Measurements from ENCODE around the gene RAB3IP.
"Not testable (repeated sequence)": the region's sequence is repeated elsewhere in the genome, so short reads cannot be mapped to it uniquely, and the experiment has no call there.

Gene RAB3IP

DNA sequence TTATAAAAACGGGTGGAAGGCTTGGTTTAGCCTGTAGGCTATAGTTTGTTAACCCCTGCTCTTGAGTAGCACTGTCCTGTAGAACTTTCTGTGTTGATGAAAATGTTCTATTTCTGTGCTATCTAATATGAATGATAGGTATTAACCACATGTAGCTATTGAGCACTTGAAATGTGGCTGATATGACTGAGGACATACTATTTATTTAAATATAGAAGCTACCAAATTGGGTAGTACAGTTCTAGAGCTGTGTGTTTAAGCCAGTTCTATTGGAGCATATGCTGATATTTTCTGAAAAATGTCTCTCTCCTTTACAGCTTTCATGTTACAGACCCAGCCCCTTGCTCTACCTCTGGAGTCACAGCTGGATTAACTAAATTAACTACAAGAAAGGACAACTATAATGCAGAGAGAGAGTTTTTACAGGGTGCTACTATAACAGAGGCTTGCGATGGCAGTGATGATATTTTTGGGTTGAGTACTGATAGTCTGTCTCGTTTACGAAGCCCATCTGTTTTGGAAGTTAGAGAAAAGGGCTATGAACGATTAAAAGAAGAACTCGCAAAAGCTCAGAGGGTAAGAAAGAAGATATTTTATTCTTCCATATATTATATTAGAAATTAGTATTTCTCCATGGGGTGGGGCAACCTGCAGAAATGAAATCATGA is 17.6 kb downstream of the RAB3IP start:
- no peak for DNase-seq (ENCODE audit: low read depth)

DNA sequence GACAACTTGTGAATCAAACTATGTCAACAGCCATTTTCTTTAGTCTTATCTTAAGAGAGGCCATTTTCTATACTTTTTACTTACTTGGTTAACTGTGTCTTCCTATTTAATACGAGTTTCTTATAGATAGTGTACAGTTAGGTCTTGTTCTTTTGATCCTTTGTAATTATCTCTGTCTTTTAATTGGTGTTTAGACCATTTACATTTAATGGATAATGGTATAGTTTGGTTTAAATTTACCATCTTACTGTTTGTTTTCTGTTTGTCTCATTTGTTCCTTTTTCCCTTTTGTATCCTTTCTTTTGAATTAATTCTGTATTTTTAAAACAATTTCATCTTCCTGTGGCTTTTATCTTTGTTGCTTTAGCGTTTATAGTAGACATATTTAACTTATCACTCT is 19.4 kb downstream of the RAB3IP start:
- DNase-seq (ENCODE audit: low read depth), result no peak

DNA sequence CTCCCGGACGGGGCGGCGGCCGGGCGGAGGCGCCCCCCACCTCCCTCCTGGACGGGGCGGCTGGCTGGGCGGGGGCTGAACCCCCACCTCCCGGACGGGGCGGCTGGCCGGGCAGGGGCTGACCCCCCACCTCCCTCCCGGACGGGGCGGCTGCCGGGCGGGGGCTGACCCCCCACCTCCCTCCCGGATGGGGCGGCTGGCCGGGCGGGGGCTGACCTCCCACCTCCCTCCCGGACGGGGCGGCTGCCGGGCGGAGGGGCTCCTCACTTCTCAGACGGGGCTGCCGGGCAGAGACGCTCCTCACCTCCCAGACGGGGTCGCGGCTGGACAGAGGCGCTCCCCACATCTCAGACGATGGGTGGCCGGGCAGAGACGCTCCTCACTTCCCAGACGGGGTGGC is 20.9 kb downstream of the RAB3IP start:
- DNase-seq (ENCODE audit: low read depth), result not testable (repeated sequence)

DNA sequence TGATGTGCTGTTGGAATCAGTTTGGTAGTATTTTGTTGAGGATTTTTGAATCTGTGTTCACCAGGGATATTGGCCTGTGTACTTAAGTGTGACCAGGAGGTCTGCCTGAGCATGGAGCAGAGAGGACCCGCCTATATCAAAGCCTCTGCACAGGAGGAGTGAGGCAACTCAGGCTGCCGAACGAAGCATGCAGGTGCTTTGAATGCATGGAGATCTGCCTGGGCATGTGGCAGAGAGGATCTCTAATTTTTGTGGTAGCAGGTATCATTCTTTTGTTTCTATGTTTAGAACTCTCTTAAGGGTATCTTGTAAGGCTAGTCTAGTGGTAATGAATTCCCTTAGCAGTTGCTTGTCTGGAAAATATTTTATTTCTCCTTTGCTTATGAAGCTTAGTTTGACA is 26.9 kb downstream of the RAB3IP start:
- DNase-seq (ENCODE audit: low read depth), result no peak

DNA sequence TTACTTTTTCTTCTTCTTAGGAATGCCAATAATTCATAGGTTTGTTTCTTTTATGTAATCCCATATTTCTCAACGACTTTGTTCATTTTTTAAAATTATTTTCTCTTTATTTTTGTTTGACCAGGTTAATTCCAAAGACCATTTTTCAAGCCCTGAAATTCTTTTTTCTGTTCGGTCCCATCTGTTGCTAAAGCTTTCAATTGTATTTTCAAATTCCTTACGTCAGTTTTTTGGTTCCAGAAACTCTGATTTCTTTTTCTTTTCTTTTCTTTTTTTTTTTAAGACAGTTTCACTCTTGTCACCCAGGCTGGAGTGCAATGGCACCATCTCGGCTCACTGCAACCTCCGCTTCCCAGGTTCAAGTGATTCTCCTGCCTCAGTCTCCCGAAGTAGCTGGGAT is 27.6 kb downstream of the RAB3IP start:
- no peak for DNase-seq (ENCODE audit: low read depth)

DNA sequence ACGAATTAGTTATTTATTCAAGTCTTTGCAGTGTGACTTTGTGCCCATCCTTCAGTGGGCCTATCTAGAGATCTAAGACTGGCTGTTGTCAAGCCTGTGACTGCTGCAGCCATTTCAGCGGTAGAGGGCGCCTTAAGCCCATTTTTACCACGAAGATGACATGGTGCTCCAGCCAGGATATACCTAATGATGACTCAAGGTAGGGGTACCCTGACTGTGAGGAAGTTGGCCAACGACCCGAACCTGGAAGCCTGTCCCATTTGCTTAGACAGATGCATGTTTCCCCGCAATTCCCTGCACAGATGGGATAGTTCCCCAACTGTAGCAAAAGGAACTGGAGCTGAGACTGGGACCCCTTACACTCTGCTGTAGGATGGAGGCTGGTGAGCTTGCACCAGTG is 41.3 kb downstream of the RAB3IP start:
- DNase-seq (ENCODE audit: low read depth), result no peak

DNA sequence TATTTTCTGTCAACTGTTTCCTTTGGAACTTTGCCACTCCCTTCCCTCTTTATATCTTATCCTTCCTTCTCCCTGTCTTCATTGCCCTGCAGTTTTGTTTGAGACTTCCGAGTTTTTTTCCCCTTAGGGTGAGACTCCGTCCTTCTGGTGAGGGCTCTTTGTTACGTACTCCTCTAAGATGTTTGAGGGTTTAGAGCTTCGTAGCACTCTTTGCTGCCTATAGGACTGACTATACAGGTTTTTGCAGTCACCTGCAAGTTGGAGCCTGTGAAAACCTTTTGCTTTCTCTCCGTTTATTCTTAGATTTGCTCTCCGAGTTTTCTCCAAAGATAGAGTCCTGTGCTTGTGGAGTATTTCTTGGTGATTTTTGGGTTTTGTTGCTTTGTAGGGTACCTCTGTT is 44.7 kb downstream of the RAB3IP start:
- no peak for DNase-seq (ENCODE audit: low read depth)

DNA sequence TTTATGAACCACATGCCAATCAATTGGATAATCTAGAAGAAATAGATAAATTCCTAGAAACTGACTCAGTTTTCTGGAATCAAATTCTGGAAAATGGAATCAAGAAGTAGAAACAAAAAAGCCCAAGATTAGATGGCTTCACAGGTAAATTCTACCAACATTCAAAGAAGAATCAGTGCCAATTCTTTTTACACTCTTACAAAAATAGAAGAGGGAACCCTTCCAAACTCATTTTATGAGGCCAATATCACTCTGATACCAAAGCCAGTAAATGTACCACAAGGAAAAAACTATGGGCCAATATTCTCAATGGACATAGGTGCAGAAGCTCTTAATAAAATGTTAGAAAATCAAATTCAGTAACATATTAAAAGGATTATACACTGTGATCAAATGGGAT is 50.7 kb downstream of the RAB3IP start:
- no peak for DNase-seq (ENCODE audit: low read depth)

DNA sequence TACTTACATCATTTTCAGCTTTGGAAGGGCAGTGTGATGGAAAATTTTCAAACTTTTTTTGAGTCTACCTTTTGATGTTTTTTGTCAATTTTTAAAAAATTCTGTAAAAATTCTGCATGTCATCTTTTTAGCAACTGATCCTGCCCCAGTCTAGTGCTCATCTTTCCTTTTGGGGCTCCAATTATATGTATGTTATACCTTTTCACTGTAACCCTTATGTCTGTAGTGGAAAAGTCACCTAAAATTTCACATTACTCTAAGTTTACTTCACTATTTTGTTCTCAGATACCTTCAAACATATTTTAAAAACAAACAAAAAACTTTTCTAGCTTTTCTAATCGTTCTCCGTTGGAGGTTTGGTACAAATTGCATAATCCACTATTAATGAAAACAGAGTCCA is 53.9 kb downstream of the RAB3IP start:
- no peak for DNase-seq (ENCODE audit: low read depth)

DNA sequence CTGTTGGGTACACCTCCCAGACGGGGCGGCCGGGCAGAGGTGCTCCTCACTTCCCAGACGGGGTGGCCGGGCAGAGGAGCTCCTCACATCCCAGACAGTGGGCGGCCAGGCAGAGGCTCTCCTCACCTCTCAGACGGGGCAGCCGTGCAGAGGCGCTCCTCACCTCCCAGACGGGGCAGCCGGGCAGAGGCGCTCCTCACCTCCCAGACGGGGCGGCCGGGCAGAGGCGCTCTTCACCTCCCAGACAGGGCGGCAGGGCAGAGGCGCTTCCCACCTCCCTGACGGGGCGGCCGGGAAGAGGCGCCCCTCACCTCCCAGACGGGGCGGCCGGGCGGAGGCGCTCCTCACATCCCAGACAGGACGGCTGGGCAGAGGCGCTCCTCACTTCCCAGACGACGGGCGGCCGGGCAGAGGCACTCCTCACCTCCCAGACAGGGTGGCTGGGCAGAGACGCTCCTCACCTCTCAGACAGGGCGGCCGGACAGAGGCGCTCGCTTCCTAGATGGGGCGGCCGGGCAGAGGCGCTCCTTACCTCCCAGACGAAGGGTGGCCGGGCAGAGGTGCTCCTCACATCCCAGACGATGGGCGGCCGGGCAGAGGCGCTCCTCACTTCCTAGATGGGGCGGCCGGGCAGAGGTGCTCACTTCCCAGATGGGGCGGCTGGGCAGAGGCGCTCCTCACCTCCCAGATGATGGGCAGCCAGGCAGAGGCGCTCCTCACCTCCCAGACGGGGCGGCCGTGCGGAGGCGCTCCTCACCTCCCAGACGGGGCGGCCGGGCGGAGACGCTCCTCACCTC is 68.6 kb downstream of the RAB3IP start:
- DNase-seq (ENCODE audit: low read depth), result not testable (repeated sequence)

DNA sequence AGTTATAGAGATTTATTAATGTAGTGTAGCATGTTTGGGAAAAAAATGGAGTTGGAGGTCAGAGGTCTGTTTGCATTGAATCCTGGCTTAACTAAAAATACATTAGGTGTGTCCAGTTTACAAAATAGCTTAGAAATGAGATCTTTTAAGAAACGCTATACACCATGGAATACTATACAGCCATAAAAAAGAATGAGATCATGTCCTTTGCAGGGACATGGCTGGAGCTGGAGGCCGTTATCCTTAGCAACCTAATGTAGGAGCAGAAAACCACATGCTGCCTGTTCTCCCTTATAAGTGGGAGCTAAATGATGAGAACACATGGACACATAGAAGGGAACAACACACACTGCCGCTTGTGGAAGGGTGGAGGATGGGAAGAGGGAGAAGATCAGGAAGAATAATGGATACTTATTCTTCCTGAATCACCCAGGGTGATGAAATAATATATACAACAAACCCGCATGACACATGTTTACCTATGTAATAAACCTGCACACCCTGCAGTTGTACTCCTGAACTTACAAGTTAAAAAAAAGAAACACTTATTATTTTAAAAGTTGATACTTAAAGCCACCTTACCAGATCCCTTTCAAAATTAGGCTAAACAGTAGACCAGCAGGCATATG is 72.3 kb downstream of the RAB3IP start:
- DNase-seq (ENCODE audit: low read depth), result no peak

DNA sequence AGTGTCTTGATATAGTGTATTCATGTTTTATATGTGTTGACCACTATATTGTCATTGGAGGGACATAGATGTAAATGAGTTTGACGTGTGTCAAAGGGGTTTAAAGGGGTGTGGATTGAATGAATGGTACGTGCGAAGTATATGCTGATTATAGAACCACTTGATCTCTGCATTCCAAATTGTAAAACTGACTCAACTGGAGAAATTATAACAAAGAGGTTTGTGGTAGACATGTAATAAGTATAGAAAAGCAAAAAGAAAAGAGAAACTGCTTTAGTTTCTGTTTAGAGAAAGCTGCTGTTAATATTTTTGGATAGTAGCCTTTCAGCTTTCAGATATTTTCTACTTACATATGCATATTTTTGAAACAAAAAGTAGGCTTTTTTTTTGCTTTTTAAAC is 77.4 kb downstream of the RAB3IP start:
- no peak for DNase-seq (ENCODE audit: low read depth)

DNA sequence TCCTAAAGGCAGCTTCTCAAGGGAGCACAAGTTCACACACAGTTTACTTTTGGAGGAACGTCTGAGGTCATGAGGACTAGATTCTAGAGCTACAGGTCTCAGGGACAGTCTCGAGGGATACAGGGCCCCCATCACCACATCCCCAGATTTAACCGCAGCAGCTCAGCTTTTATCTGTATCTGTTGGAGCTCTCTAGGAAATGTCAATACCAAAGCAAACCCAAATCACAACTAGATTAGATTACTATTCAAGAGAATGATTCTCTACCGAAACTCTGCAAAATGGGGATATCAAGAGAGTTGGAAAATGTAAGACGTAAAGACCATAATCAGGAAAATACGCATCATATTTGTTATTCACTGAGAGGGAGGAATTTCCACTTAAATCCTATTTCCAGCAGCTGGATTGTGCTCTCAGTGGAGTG is 82.4 kb downstream of the RAB3IP start:
- no peak for DNase-seq (ENCODE audit: low read depth)

DNA sequence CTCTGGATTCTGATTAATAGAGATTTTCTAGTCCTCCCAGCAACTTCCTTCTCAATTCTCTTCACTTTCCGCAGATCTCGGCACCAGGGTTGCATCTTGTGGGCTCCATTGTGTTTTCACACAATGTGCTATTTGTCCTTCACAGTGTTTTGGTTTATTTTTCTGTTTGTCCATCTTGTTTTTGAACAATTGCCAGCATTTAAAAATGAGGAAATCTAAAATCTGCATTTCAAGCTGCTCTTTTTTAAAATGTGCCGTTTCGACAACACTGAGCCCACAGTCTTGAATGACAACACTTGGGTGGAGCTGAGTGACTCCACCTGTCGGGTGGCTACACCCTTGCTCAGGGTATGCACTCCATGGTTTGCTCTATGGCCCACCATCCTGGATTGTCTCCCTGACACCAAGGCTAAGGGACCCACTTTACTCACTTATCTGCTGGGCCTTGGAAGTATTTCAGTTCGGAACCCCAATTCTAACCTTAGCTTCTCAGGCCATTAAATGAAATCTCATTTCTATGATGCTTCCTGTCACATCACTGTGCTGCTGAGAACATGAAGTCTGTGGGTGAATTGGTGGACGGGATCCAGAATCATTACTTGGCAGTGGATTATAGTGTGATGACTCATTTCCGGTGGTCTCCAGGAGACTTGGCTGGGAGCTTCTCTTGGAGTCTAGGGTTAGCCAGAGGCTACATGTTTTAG is 82.9 kb downstream of the RAB3IP start:
- DNase-seq (ENCODE audit: low read depth), result no peak

DNA sequence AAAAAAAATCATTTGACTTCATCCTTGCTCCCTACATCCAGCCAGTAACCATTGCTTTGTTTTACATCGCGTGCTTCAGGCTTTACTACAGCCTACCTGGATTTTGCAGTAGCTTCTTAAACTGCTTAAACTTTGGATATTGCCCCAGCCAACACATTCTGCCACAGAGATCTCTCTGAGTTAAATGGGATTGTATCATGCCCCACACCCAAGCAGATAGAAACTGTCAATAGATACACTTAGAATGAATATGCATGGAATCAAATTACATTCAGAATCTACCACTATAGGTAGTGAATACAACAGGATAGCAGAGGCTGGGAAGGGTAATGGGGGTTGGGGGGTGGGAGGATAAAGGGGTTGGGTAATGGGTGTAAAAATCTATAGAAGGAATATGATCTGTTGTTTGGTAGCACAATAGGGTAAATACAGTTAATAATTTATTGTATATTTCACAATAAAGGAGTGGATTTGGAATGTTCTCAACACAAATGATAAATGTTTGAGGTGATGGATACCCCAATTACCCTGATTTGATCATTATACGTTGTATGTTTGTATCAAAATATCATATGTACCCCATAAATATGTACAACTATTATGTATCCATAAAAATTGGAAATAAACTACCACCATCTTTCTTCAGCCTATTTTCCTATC is 83.7 kb downstream of the RAB3IP start:
- DNase-seq (ENCODE audit: low read depth), result no peak

DNA sequence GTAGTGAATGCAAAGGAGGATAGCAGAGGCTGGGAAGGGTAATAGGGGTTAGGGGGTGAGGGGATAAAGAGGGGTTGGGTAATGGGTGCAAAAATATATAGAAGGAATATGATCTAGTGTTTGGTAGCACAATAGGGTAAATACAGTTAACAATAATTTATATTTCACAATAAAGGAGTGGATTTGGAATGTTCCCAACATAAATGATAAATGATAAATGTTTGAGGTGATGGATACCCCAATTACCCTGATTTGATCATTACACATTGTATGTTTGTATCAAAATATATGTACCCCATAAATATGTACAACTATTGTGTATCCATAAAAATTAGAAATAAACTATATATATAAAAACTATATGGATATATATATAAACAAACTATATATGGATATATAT is 85.4 kb downstream of the RAB3IP start:
- no peak for DNase-seq (ENCODE audit: low read depth)

DNA sequence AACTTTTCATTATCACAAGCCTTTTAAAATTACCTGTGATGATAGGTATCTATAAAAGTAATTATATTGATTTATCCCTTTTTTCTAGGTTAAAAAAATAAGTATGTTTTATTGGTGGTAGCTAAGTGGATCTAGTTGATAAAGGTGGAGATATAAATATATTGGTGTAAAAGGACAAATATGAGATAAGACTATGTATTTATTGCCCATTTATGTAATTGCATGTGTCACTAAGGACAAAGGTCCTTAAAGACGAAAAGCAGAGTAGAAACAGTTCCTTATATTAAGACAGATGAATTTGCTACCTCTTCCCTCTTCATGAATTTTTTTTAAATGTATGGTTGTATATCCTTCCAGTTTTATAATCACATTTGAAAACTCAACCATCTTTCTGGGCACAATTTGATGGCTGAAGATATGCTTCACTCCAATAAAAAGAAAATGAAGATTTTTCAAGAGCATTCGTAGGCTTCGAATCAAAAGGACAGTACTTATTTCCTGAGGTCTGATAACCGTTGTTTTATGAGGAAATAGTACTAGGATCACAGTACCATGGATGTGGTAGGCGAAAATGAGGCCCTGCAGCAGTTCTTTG is 86.4 kb downstream of the RAB3IP start, which contains the start of gene MYRFL:
MYRFL (plus strand) TSS at position 262 of the 595 bp plus-strand sequence; CDS start at position 553, 291 bp downstream.
- DNase-seq (ENCODE audit: low read depth), result no peak

DNA sequence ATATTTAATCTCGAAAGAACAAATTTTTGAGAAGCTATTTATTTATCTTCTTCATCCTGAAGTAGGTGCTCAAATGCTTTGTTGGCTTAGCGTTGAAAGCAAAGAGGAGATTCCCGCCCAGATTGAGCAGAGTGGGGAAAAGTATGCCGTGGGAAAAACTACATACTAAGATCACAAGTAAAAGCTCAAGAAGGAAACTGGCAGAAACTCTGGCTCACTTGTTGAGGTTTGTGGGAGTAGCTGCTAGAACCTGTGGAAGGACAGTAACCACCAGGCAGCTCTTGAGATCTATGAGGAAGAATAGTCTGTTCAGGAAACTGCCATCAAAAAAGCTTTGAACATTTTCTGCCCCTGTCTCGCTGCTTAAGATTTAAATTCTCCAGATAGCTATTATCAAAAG is 90.2 kb downstream of the RAB3IP start:
- no peak for DNase-seq (ENCODE audit: low read depth)

DNA sequence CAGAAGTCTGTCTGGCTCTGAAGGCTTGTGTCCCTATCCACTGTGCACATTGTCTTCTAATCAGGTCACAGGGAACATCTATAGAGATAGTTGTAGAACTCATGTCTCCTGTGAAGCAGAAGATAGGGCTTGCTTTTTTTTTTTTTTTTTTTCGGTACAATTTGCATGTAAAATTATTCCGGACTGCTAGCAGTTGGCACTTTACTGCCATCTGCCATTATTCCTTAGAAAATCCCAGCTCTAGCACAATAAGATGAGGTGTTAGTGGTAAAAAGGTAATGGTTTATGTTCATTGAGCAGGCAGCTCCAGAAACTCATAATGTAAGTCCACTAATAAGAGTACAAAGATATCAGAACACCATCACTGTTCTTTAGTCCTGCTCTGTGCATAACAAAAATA is 95.0 kb downstream of the RAB3IP start:
- DNase-seq (ENCODE audit: low read depth), result no peak

DNA sequence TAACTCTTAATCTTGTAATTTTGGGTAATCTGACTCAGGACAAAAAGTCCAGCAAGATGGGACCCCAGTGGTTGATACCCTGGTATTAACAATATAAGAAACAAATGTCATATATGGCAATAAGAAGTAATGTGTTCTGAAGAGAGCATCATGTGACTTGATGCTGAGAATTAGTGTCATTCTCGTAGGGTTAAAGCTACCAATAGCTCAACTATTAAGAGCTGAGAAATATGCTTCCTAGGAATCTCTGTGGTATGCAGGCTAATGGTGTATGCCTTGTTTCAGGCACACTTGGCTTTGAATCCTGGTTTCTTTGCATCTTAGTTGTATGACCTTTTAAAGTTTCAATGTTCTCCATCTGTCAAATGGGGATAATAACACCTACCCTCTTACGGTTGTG is 95.5 kb downstream of the RAB3IP start:
- no peak for DNase-seq (ENCODE audit: low read depth)

DNA sequence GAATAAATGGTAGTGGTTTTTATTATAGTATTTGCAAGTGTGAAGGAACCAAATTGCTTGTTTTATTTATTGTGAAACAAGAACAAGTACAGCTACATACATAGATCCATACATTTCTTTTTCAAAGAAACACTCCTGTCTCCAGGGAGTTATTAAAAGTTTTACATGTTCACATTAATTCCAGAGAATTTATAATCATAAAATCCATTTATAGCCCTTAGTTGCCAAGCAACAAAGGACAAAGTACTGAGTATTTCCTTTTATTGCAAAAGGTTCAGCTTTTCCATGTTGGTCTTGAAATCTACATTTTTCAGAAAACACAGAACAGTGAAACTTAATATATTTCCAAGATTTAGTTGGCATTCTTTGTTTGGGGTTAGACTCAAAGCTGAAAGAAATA is 95.9 kb downstream of the RAB3IP start:
- no peak for DNase-seq (ENCODE audit: low read depth)

DNA sequence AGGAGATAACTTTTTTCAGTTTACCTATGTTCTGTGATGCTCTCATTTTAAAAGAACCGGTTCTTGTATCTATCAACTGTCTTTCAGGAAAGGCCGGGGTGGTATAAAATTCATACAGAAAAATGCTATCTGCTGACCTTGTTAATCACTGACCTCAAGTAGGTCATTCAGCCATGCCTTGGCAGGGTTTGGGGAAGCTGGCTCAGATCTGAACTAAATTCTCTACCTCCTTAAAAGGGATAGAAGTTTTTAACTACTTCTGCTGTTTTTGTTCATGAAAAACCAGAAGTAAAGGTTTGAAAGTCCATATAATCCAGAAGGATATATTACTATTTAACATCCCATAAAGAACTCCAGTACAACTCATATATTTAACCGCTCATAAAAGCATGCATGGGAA is 96.4 kb downstream of the RAB3IP start:
- DNase-seq (ENCODE audit: low read depth), result no peak
